ENCODE data around the gene TUBA3D.
"Not testable (repeated sequence)": the region's sequence is repeated elsewhere in the genome, so short reads cannot be mapped to it uniquely, and the experiment has no call there.

Gene TUBA3D

GRCh38 chr2:131521961-131522781 lies 46.3 kb downstream of the TUBA3D start:
- Histone ChIP-seq H3K36me3 (peaks cover 19 to 47% (median 26%) of the 10 kb centered on the region in 11 experiments), H4K20me1 (peaks cover 0 to 18% (median 2%) of the 10 kb centered on the region in 11 experiments; a peak in 7 of 22 replicates), H3K4me3 (no peak overlapping the region), H3K9me3 (replicated peaks in 1 of 11) (no peaks in the 10 kb centered on the region), H3K4me1 (peaks cover under 1 to 3% (median 2%) of the 10 kb centered on the region in 10 experiments; a peak in 14 of 20 replicates), H3K4me2 (no peak overlapping the region), H3K9ac (no peak overlapping the region), H3K27me3 (no peaks in the 10 kb centered on the region), H3K27ac (no peak overlapping the region)
- no peak for TF ChIP-seq Cebpa-rat (IDR thresholded peaks at IDR 0.05)

DNA sequence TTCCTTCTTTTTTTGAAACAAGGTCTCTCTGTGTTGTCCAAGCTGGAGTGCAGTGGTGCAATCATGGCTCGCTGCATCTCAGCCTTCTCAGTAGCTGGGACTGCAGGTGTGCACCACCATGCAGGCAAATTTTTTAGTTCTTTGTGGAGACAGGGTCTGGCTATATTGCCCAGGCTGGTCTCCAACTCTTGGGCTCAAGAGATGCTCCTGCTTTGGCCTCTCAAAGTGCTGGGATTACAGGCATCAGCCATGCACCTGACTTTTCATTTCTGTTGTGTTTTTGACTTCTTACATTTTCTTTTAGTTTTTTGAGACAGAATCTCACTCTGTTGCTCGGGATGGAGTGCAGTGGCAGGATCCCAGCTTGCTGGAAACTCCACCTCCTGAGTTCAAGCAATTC lies 49.3 kb downstream of the TUBA3D start:
- H3K4me2 ChIP-seq; H3K27ac ChIP-seq; H3K4me3 ChIP-seq; H3K27me3 ChIP-seq; H3K9me3 ChIP-seq (replicated peaks in 1 of 11); H3K9ac ChIP-seq: not testable (repeated sequence)
- Histone ChIP-seq H4K20me1 (peaks cover 0 to 15% (median 0%) of the 10 kb centered on the region in 11 experiments; a peak in 3 of 22 replicates), H3K4me1 (peaks cover 10 to 19% (median 15%) of the 10 kb centered on the region in 10 experiments), H3K36me3 (peaks cover 5 to 19% (median 6%) of the 10 kb centered on the region in 11 experiments; a peak in 18 of 22 replicates)

GRCh38 chr2:131527131-131528001 lies 51.4 kb downstream of the TUBA3D start, which contains the start of gene CCDC74A:
Gene CCDC74A (plus strand): TSS chr2:131527888. CDS start chr2:131527971, 83 bp downstream.
- Histone ChIP-seq H3K9ac (peak within 1 kb of the TSS in 10 of 11 experiments; percentile 41 to 65 (median 54); a peak in 16 of 22 replicates), H3K4me1 (peaks cover 10 to 19% (median 15%) of the 10 kb centered on the region in 10 experiments), H3K4me3 (peak within 1 kb of the TSS; percentile 45 to 66 (median 56)), H3K27ac (peak within 1 kb of the TSS in 8 of 11 experiments; percentile 43 to 64 (median 54); a peak in 16 of 22 replicates), H3K4me2 (peak within 1 kb of the TSS; percentile 64 to 80 (median 70))
- H3K36me3 ChIP-seq; H3K9me3 ChIP-seq (replicated peaks in 1 of 11); H4K20me1 ChIP-seq; H3K27me3 ChIP-seq: not testable (repeated sequence)

DNA sequence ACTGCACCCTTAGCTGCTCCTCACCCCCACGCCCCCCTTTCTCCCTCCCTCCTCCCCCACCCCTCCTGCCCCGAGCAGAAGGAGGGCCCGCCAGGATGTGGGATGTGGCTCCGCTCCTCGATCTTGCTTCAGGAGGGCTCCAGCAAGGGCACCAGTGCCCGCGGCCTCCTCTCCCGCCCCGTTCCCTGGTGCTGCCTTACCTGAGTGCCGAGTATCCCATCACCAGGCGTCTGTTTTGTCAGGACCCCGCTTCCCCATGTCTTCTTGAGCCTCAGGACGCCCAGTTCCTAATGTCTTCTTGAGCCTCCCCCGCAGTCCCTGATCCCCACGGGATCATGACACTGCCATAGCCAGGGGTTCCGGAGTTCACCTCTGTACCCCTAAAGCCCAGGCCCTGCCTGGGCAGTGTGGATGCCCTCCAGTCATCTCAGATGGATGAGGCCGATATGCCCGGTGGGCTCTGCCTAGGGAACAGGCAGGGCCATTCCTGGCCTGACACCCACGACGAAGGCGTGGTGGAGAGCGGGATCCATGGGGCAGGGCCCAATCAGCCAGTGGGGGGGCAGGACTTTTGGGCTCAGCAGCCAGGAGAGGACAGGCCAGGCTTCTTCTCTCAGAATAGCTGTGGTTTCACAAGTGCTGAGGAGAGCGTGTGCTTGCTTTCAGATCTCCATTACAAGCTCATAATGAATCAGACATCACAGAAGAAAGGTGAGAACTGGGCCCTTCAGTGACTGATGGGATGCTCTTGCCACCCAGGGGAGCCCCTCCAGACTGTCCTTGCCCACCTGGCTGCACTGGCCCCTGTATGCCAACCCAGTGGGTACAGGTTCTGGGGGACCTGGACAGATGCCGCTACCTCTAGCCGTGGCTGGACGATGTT lies 53.3 kb downstream of the TUBA3D start:
- not testable (repeated sequence) for H4K20me1 ChIP-seq; H3K27me3 ChIP-seq; H3K36me3 ChIP-seq; H3K9me3 ChIP-seq (replicated peaks in 1 of 11)
- peak overlapping the region in 8 of 11 experiments; percentile 11 to 52 (median 44); a peak in 8 of 22 replicates for H3K9ac ChIP-seq
- H3K4me3 ChIP-seq: peak overlapping the region in 4 of 10 experiments; percentile 29 to 66 (median 50); a peak in 6 of 20 replicates
- H3K4me1 ChIP-seq: peaks cover 10 to 19% (median 15%) of the 10 kb centered on the region in 10 experiments
- peak overlapping the region; percentile 62 to 85 (median 79) for H3K4me2 ChIP-seq
- 0 out of 22 replicates have a peak overlapping the region, but pooled peaks of 2 of the 11 experiments have one; percentile 8 to 11 for H3K27ac ChIP-seq

DNA sequence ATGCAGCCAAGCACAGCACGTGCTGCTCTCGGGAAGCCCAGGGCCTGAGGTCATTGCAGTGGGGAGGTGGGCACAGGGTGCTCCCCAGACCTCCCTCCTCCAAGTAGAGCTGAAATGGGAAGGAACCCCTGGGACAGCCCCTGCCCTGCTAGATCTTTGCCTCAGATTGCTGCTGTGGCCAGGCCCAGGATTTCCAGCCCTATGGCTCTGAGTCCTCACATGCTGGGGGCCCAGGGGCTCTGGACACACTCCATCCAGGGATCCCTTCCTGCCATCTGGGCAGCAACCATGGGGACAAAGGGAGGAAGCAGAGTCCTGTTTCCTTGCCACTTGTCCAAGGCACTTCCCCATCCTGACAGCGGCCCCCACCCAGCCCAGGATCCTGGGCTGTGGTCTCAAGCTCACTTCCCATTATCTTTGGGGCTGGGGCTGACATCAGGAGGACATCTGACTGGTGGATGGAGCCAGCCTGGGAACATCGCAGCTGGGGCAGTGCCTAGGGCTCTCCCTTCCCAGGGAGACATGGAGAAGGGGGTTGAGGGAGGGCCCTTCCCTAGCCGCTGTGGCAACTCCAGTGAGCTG lies 54.0 kb downstream of the TUBA3D start:
- H3K36me3 ChIP-seq; H3K9ac ChIP-seq; H3K27ac ChIP-seq; H3K4me3 ChIP-seq; H3K27me3 ChIP-seq; H4K20me1 ChIP-seq; H3K9me3 ChIP-seq (replicated peaks in 1 of 11): not testable (repeated sequence)
- H3K4me1 ChIP-seq: peaks cover 10 to 19% (median 15%) of the 10 kb centered on the region in 10 experiments
- H3K4me2 ChIP-seq: peak overlapping the region; percentile 62 to 85 (median 79); a peak in 16 of 22 replicates

DNA sequence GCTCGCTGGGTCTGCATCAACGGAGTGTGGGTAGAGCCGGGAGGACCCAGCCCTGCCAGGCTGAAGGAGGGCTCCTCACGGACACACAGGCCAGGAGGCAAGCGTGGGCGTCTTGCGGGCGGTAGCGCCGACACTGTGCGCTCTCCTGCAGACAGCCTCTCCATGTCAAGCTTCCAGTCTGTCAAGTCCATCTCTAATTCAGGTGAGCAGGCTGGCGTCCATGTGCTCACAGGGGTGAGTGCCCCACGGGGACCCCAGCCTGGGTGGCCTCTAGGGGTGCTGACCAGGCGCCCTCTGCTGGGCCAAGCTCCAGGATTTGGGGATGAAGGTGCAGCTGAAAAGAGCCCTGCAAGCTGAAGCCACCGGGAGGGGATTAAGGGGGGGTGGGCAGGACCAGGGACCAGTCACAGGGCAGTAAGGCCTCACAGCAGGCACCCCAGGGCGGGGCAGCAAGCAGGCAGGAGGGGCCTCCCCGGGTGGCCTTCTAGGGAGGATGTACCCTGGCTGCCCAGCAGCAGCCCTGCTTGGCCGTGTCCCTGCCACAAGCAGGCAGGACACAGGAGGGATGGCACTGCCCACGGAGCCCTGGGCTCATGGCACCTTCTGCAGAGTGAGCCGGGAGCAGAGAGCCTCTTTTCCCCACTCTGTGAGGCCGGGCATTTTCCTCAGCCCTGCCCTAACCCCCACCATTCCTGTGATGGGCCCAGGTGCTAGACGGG lies 54.9 kb downstream of the TUBA3D start:
- H3K27me3 ChIP-seq; H3K4me2 ChIP-seq; H3K27ac ChIP-seq; H4K20me1 ChIP-seq; H3K9me3 ChIP-seq (replicated peaks in 1 of 11); H3K9ac ChIP-seq; H3K36me3 ChIP-seq; H3K4me3 ChIP-seq: not testable (repeated sequence)
- H3K4me1 ChIP-seq: peaks cover 10 to 19% (median 15%) of the 10 kb centered on the region in 10 experiments

DNA sequence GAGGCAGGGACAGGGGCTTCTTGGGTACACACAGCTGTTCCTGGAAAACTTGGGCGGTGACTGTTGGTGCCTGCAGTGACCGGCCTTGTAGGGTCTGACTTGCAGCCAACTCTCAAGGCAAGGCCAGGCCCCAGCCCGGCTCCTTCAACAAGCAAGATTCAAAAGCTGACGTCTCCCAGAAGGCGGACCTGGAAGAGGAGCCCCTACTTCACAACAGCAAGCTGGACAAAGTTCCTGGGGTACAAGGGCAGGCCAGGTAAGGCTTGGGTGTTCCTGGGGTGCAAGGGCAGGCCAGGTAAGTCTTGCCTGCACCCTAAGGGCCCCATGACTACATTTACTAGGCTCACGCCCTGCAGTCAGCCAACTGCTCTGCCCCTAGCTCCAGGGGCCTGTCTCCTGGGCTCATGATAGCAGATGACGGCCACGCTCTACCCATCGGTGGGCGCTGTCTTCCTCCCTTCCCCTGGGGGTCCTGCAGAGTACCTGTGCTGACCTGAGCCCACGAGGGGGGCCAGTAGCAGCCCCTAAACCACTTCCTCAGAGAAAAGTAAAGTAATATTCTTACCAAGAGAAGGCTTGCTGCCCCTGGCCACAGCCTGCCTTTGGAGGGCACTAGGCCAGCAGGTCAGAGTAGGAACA lies 55.7 kb downstream of the TUBA3D start:
- not testable (repeated sequence) for H3K27me3 ChIP-seq; H4K20me1 ChIP-seq; H3K9me3 ChIP-seq (replicated peaks in 1 of 11); H3K9ac ChIP-seq; H3K27ac ChIP-seq; H3K4me3 ChIP-seq; H3K4me2 ChIP-seq; H3K36me3 ChIP-seq
- H3K4me1 ChIP-seq: peaks cover 10 to 19% (median 15%) of the 10 kb centered on the region in 10 experiments
